Upper lobe of left lung (tissue), 6 donors: Measurements from ENCODE around the gene PID1. TPM values are rescaled to one million over a fixed set of nuclear protein-coding genes. Genes with fewer than 3 reads are reported as not detected.
A peak's percentile ranks its signal among the peaks of the same experiment; 100 is the strongest.

Experiments used
- ATAC-seq, 2 donors: fragments of 200-7000 bp; cut with Tn5 transposase; one replicate each; pipeline ENCODE4 v1.9.1; 2022; ENCODE audit warnings: mild to moderate bottlenecking in 2 of 2, moderate library complexity in 2 of 2; ENCODE audit not compliant: low FRiP score in 2 of 2
- DNase-seq, 2 donors: peaks; one replicate each; pipeline ENCODE4 v3.0.0-alpha.2; 2019 to 2020
- H3K27ac ChIP-seq, 4 donors: fragments of 200-600 bp; sonication (generic); one replicate each; pipeline ENCODE4 v1.5.1; 2016 to 2019
- H3K27me3 ChIP-seq, 4 donors: fragments of 200-600 bp; sonication (generic); one replicate each; pipeline ENCODE4 v1.5.1; 2017 to 2019
- H3K36me3 ChIP-seq, 4 donors: fragments of 200-600 bp; sonication (generic); one replicate each; pipeline ENCODE4 v1.5.1; 2016 to 2019
- H3K4me1 ChIP-seq, 4 donors: fragments of 200-600 bp; sonication (generic); one replicate each; pipeline ENCODE4 v1.5.1; 2018 to 2019
- H3K4me3 ChIP-seq, 4 donors: fragments of 200-600 bp; sonication (generic); one replicate each; pipeline ENCODE4 v1.5.1; 2017 to 2019; ENCODE audit warnings: mild to moderate bottlenecking in 2 of 4, moderate library complexity in 1 of 4
- H3K9me3 ChIP-seq, 4 donors: fragments of 200-600 bp; sonication (generic); one replicate each; pipeline ENCODE4 v1.5.1; 2018 to 2019
- CTCF ChIP-seq, 6 experiments: fragments of 450-650 bp in 4 of 6; fragments of 200-600 bp in 2 of 6; sonication (generic) in 2 of 6; IDR thresholded peaks; one replicate each; pipeline ENCODE4 v1.5.1; 2016 to 2019; ENCODE audit warnings: antibody characterized with exemption in 6 of 6
- EP300 ChIP-seq, 4 donors: sonication (generic); formaldehyde crosslinking; IDR thresholded peaks; one replicate each; pipeline ENCODE4 v1.5.1; 2017; ENCODE audit warnings: antibody characterized with exemption in 4 of 4, control low read depth in 2 of 4
- POLR2A ChIP-seq, 4 donors: fragments of 450-650 bp; IDR thresholded peaks; one replicate each; pipeline ENCODE4 v1.5.1; 2016 to 2017; ENCODE audit warnings: antibody characterized with exemption in 4 of 4, mild to moderate bottlenecking in 2 of 4
- POLR2AphosphoS5 ChIP-seq, 2 donors: sonication (generic); formaldehyde crosslinking; IDR thresholded peaks; one replicate each; pipeline ENCODE4 v1.5.1; 2017; ENCODE audit warnings: antibody characterized with exemption in 2 of 2
- WGBS, 2 donors: methylation state at CpG; one replicate each; pipeline ENCODE4 v1.1.5; 2017 to 2018; 5-methylcytosine and 5-hydroxymethylcytosine counted together
- total RNA-seq, 6 donors: library from RNA; depleted of rRNA in 4 of 6; stranded (reverse); fragments of >200 nt in 4 of 6; gene quantifications; one replicate each; pipeline versions ENCODE4 v1.1.0 to v1.2.1, GENCODE V29; 2016 to 2021
- donor health status: DM: no; HTN: no; CAD: no; lungs with moderate emphysema.
- donor health status: DM: no; HTN: yes; CAD: no; lungs with severe emphysema.

The PID1 gene
- total RNA-seq, 6 donors from 2014 or later: 20.8 to 59.7 (median 39.8) TPM

GRCh38 chr2:229087843-229088516 lies 183.1 kb downstream of the PID1 start:
- Histone ChIP-seq H3K36me3 (no peaks in the 10 kb centered on the region), H3K4me3 (no peak overlapping the region), H3K9me3 (no peaks in the 10 kb centered on the region), H3K27me3 (no peaks in the 10 kb centered on the region), H3K27ac (no peak overlapping the region), H3K4me1 (peaks cover 0 to 15% (median 0%) of the 10 kb centered on the region in 4 donors)
- no peak for ATAC-seq
- TF ChIP-seq EP300 (IDR thresholded peaks at IDR 0.05) (no peak), POLR2A (IDR thresholded peaks at IDR 0.05) (no peak), CTCF (IDR thresholded peaks at IDR 0.05) (no peak), POLR2AphosphoS5 (IDR thresholded peaks at IDR 0.05) (no peak)
- peak in 1 of 2 donors; percentile 22 for DNase-seq
- 76 to 77% methylated on average over 6 of the region's 6 CpGs for WGBS, 2 donors

DNA sequence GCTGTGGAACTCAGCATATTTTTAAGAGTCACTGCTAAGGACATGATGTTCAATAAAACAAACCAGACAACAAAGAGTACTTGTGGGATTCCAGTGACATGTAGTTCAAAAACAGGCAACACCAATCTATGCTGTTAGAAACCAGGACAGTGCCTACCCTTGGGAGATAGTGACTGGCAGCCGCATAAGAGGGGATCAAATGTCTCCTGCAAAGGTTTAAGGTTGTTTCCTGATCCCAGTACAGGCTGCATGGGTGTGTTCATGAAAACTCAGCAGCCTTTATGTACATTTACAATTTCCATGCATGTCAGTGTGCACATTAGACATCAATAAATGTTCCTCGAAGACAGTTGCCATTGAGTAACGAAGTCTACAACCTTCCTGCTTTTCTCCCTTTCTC lies 183.8 kb downstream of the PID1 start:
- TF ChIP-seq EP300 (IDR thresholded peaks at IDR 0.05) (no peak), POLR2A (IDR thresholded peaks at IDR 0.05) (no peak), POLR2AphosphoS5 (IDR thresholded peaks at IDR 0.05) (no peak), CTCF (IDR thresholded peaks at IDR 0.05) (no peak)
- no peaks in the 10 kb centered on the region for H3K36me3 ChIP-seq
- no peaks in the 10 kb centered on the region for H3K27me3 ChIP-seq
- H3K27ac ChIP-seq: no peak overlapping the region
- H3K4me1 ChIP-seq: peaks cover 0 to 15% (median 0%) of the 10 kb centered on the region in 4 donors
- no peak for DNase-seq
- no peak overlapping the region for H3K4me3 ChIP-seq
- 88 to 93% methylated on average over 3 of the region's 3 CpGs for WGBS, 2 donors
- no peak for ATAC-seq
- no peaks in the 10 kb centered on the region for H3K9me3 ChIP-seq

- H3K27me3 ChIP-seq: no peaks in the 10 kb centered on the region
- no peak for DNase-seq
- peaks cover 0 to 18% (median 0%) of the 10 kb centered on the region in 4 donors for H3K4me1 ChIP-seq
- no peaks in the 10 kb centered on the region for H3K9me3 ChIP-seq
- H3K36me3 ChIP-seq: no peaks in the 10 kb centered on the region
- TF ChIP-seq EP300 (IDR thresholded peaks at IDR 0.05) (no peak), POLR2A (IDR thresholded peaks at IDR 0.05) (no peak), CTCF (IDR thresholded peaks at IDR 0.05) (no peak), POLR2AphosphoS5 (IDR thresholded peaks at IDR 0.05) (no peak)
- H3K27ac ChIP-seq: no peak overlapping the region
- H3K4me3 ChIP-seq: no peak overlapping the region
- ATAC-seq: no peak
These were observed 185.6 kb downstream of the PID1 start for GRCh38 chr2:229085439-229085838.

DNA sequence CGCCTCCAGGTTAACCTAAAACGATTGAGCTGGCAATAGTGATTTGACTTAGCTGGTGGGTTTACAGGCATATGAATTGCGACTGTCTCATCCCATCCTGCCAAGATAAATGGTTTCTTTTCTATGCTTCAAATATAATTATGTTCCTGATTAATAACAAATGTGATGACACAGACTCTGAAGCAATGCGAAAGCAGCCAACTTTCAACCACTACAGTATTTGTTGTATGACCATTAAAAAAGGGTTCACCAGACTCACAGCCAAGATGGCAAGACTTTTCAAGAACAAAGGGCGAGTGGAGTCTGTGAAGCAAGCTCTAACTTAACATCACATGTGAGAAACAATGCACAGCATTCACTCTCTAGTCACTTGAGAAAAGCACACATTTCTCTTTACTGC lies 186.6 kb downstream of the PID1 start:
- 78 to 81% methylated on average over 5 of the region's 5 CpGs for WGBS, 2 donors
- H3K27ac ChIP-seq: no peak overlapping the region
- TF ChIP-seq POLR2AphosphoS5 (IDR thresholded peaks at IDR 0.05) (no peak), EP300 (IDR thresholded peaks at IDR 0.05) (no peak), CTCF (IDR thresholded peaks at IDR 0.05) (no peak), POLR2A (IDR thresholded peaks at IDR 0.05) (no peak)
- no peaks in the 10 kb centered on the region for H3K9me3 ChIP-seq
- H3K4me1 ChIP-seq: peaks cover 0 to 18% (median 0%) of the 10 kb centered on the region in 4 donors
- no peaks in the 10 kb centered on the region for H3K27me3 ChIP-seq
- no peak overlapping the region for H3K4me3 ChIP-seq
- DNase-seq (no peak), ATAC-seq (no peak)
- no peaks in the 10 kb centered on the region for H3K36me3 ChIP-seq
